Transverse colon (tissue), 3 donors: ENCODE measurements around the gene OPA1.

Experiments used
- POLR2A ChIP-seq: fragments of 450-650 bp; IDR thresholded peaks from one replicate; pipeline ENCODE4 v1.6.1; 2016; ENCODE audit warnings: antibody characterized with exemption, mild to moderate bottlenecking, moderate library complexity
- POLR2AphosphoS5 ChIP-seq, 3 donors: sonication (generic); formaldehyde crosslinking; IDR thresholded peaks; one replicate each; pipeline ENCODE4 v1.6.1; 2016; ENCODE audit warnings: antibody characterized with exemption in 3 of 3

DNA sequence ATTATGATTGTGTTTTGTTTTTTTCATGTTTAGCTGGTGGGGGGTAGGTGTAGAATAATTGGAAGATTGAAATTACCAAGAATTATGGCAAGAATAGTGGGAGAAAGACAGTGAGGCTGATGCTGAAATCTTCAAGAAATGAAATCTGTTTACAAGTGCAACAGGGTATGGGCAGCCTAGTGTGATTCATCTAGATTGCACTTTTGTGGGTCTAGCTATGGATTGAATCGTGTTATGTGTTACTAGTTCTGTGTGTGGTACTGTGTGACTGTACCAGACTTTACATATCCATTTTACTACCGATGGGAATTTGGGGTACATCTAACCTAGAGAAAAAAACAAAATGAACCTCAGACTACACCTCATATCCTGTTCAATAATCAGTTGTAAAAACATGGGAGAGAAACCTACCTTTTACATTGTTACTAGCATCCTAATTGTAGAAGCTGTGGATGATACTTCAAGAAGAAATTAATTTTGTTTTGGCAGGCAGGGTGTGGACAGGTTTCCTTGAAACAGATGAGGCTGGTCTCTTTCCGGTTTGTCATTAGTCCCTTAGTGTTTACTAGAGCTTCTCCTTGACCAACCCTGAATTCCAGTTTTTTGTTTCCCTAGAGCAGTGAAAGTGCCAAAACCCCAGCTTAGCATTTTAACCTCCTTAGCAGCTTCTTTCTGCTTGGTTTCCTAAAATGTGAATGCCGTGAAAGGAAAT, 47.9 kb downstream of the OPA1 start:
- TF ChIP-seq POLR2AphosphoS5 (IDR thresholded peaks at IDR 0.05) (no peak), POLR2A (no peak)
